Measurements from ENCODE around the gene TMPRSS11E.
"Not testable (repeated sequence)": the region's sequence is repeated elsewhere in the genome, so short reads cannot be mapped to it uniquely, and the experiment has no call there.

TMPRSS11E gene

DNA sequence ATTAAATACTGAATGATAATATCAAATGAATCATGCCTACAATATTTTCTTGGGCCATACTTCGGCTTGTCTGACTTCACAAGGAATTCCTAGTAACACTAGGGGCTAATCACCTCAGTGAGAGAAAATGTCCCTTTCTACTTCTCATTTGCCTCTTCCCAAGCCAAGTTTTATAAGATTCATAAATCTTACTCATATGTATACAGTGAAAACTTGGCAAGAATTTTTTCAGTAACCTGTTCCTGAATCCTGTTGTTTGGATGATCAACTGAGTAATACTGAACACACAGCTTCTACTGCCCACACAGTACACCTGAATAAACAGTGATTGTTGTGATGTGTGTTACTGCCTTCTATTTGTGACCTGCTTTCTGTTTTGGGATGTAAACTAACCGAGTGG lies 16.5 kb downstream of the TMPRSS11E start:
- DNase-seq, result no peak

DNA sequence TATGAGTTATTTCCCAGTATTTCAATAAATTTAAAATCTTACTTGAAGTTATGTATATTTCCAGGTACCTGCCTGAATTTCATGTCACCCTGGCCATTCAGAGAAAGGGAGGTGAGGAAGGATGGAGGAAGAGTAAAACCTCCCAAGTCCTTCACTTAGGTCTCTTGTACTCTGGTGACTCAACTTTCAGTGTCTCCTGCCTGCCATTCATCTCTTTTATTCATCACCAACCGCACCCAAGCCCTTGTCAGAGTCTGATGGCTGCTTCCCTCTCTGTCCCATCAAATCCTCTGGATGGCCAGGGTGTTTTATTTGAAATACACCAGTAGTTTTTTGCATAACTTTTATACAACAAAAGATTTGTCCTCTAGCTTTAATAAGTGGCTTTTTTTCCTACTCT lies 17.8 kb downstream of the TMPRSS11E start:
- no peak for DNase-seq

DNA sequence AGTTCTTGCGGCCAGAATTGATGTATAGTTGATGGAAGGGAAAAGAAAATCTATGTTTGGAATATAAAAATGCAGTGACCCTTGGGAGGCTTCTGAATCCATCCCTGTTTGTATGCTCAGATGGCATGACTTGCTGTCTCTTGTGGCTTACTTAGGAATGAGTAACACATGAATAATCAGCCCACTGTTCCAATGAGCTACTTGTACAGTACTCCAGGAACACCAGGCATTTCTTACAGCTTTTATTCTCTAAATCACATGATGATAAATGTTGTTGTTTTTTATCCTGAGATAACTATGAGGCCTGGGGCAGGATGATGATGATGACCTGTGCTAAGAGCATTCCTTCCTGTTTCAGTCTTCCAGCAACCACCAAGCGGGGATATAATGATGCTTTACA lies 18.9 kb downstream of the TMPRSS11E start:
- no peak for DNase-seq

DNA sequence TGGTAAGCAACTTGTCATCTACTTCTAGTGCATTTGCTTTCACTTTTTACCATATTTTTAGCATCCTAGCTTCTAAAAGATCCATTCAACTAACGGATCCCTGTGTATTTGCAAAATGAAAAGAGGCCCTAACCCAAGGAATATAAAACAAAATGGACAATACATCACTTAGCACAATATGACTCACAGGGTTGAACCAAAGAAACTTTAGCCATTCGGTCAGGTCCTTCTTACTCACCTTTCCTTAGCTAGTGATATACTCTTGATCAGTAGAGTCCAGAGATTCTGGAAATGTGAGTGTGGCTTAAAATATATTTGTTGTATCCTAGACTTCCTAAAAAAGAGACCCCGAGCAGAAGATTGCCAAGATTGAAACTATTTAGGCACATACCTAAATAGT lies 19.5 kb downstream of the TMPRSS11E start:
- no peak for DNase-seq

DNA sequence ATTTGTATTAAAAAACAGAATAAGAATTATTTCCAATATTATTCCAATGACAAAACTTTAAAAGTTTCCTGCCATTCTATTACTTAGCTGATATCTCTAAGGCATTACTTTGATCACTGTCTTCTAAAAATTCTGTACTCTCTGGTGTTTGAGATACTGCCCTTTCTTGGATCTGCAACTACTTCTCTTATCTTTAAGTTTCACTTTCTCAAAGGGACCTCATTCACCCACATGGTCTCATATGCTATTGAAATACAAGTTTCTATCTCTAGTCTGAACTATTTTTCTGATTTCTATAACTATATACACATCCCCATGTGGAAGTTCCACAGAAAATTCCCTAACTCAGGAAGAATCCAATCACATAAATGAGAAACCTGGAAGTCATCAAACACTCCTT lies 22.2 kb downstream of the TMPRSS11E start:
- no peak for DNase-seq

DNA sequence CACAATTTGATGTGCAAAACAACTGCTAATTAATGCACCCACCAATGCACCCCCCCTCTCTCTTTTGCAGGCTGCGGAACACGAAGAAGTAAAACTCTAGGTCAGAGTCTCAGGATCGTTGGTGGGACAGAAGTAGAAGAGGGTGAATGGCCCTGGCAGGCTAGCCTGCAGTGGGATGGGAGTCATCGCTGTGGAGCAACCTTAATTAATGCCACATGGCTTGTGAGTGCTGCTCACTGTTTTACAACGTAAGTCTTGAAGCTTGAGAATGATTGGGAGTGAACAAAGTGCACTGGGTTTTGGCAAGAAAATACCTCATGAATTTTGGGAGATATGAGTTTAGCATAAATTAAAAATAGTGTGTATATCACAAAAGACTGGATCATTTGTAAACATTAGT lies 28.9 kb downstream of the TMPRSS11E start:
- no peak for DNase-seq

DNA sequence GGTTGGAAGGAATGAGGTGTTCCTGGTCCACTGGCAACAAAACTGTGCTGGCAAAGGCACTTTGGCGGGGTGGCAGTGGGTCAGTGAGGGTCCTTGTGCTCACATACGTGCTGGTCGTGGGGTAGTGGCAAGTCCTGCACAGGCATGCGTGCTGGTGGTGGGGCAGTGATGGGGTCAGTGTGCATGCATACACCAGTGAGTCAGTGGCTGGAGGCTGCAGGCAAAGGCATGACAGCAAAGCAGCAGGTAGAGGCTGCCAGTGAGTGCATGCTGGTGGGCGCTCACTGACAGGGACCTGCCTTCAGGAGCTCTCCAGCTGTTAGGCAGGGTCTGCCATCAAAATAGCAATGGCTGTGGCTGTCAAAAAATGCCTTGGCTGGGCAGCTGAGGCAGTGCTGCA lies 42.1 kb downstream of the TMPRSS11E start:
- DNase-seq, result no peak

DNA sequence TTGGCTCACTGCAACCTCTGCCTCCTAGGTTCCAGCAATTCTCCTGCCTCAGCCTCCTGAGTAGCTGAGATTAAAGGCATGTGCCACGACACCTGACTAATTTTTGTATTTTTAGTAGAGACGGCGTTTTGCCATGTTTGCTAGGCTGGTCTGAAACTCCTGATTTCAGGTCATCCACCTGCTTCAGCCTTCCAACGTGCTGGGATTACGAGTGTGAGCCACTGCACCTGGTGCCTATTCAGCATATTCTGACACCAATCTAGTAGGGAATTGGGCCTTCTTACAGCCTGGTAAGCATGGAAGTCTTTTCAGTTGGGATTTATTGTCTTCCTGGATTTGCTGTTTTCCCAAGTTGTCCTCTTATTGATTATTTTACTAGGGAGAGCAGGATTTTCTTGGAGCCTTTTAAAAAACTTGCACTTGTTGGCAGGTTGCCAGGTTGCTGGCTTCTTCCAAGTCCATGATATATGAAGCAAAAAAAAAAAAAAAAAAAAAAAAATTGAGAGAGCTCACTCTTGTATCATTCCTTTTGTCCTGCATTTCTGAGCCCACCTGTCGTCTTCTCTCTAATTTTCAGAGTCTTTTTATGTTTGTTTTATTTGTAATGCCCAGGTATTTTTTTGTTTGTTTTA lies 43.7 kb downstream of the TMPRSS11E start:
- DNase-seq, result no peak

DNA sequence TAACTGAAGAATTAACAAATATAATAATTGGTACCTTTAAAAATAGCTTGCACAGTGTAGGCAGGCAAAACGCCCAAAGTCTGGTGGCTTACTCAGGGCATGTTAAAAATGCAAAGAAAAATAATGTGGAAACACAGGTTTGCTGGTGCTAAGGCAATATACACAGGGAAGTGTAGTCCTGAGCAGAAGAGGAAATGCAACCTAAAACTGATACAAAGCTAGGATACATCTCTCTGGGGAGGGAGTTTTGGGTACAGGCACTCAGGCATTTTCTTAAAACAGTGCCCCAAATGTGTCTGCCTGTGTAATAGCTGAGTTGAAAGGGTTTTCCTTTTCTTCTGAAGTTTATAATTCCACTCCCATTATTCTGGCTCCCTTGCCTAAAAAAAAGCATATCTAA lies 47.4 kb downstream of the TMPRSS11E start:
- no peak for DNase-seq

DNA sequence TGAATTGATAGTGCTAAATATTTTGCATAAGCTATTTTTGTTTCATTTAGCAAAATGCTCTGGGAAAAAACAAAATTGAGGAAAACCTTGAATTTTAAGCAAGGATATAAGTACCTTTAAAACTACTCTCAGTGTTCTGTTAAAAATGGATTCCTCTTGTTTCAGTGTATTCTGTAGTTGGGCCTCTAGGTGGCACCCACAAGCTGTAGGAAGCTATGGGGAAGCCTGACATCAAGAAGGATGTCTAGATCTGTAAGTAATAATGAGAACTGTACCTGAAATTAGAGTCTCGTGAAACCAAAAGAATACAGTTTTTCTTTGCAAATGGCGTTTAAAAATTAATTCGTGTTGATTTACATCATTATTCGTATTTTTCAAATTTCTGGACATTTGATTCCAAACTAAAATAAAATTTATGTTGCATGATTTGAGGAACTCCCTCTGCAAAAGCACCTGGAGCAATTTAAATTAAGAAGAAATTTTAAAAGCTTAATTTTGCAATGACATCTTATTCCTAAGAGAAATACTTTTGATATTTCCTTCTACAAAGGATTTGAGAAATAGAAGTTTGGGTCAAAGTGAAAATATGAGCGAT lies 51.2 kb downstream of the TMPRSS11E start:
- peak; percentile 53 for DNase-seq

DNA sequence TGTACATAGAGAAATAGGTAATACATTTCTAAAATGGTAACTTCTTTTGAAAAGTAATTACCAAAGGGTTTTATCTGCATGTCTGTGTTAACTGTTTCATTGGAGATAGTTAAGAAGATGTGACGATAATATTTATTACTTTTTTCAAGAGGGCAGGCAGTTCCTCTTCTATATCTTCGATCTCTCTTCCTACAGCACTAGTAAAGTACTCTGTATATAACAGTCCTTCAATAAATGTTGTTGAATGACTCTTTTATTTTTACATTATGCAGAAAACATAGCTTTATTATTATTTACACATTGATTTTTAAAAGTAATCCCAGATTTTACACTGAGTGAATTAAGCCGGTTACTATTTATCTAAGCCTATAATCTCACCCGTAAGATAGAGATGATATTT lies 51.8 kb downstream of the TMPRSS11E start:
- no peak for DNase-seq

DNA sequence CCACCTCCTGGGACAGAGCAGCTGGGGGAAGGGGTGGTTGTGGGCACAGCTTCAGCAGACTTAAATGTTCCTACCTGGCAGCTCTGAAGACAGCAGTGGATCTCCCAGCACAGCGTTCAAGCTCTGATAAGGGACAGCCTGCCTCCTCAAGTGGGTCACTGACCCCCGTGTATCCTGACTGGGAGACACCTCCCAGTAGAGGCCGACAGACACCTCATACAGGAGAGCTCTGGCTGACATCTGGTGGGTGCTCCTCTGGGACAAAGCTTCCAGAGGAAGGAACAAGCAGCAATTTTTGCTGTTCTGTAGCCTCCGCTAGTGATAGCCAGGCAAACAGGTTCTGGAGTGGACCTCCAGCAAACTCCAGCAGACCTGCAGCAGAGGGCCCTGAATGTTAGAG lies 56.2 kb downstream of the TMPRSS11E start:
- not testable (repeated sequence) for DNase-seq

DNA sequence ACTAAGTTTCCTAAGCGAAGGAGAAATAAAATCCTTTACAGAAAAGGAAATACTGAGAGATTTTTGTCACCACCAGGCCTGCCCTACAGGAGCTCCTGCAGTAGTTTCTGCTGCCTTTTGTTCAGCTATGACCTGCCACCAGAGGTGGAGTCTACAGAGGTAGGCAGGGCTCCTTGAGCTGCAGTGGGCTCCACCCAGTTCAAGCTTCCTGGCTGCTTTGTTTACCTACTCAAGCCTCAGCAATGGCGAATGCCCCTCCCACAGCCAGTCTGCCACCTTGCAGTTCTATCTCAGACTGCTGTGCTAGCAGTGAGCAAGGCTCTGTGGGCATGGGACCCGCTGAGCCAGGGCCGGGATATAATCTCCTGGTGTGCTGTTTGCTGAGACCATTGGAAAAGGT lies 57.6 kb downstream of the TMPRSS11E start:
- not testable (repeated sequence) for DNase-seq

DNA sequence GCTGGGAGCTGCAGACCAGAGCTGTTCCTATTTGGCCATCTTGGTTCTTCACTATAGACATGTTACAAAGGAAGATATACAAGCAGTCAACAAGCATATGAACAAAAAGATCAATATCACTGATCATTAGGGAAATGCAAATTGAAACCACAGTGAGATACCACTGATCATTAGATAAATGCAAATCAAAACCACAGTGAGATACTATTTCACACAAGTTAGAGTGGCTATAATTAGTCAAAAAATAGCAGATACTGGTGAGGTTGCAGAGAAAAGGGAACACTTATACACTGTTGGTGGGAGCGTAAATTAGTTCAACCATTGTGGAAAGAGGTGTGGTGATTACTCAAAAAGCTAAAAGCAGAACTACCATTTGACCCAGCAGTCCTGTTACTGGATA lies 58.2 kb downstream of the TMPRSS11E start:
- not testable (repeated sequence) for DNase-seq

DNA sequence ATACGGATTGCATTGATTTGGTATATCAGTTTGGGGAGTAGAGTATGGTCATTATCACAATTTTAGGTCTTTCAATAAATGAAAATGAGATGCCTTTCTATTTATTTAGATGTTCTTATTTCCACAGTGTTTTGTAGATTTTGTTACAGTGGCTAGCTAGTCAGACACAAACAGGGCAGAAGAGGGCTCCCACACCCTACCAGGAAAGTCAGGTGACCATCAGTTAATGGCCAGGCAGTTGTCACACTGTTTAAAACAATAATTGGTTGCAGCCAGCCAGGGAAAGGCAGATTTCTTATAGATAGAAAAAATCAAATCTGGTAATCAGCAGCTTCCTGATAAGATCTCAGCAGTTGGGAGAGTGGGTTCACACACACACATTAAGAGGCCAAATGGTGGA lies 71.6 kb downstream of the TMPRSS11E start:
- DNase-seq, result no peak

DNA sequence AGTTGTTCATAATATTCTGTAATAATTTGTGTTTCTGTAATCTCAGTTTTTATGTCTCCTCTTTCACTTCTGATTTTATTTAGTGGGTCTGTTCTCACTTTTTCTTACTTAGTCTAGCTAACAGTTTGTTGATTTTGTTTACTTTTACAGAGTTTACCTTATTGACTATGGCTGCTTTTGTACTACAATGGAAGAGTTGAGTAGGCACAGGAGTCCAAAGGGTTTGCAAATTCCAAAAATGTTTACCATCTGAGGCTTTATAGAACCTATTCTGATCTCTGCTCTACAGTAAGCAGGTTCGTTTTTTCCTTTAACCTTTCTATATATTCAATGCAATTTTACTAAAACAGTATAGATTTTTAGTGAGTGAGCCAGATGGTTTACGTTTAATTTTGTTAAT lies 73.7 kb downstream of the TMPRSS11E start:
- no peak for DNase-seq

DNA sequence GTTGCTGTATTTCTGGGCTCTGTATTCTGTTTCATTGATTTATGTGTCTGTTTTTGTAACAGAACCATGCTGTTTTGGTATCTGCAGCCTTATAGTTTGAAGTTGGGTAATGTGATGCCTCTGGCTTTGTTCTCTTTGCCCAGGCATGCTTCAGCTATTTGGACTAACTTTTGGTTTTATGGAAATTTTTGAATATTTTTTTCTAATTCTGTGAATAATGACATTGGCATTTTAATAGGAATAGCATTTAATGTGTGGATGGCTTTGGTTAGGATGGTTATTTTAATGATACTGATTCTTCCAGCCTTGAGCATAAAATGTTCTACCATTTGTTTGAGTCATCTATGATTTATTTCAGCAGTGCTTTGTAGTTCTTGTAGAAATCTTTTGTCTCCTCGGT lies 75.0 kb downstream of the TMPRSS11E start:
- DNase-seq, result not testable (repeated sequence)

DNA sequence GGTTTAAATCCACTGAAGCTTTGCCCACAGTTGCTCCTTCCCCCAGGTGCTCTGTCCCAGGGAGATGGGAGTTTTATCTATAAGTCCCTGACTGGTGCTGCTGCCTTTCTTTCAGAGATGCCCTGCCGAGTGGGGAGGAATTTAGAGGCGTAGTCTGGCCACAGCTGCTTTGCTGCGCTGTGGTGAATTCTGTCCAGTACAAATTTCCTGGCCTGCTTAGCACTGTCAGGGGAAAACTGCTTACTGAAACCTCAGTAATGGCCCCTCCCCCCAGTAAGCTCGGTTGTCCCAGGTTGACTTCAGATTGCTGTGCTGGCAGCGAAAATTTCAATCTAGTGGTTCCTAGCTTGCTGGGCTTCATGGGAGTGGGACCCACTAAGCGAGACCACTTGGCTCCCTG lies 88.7 kb downstream of the TMPRSS11E start:
- DNase-seq, result no peak

DNA sequence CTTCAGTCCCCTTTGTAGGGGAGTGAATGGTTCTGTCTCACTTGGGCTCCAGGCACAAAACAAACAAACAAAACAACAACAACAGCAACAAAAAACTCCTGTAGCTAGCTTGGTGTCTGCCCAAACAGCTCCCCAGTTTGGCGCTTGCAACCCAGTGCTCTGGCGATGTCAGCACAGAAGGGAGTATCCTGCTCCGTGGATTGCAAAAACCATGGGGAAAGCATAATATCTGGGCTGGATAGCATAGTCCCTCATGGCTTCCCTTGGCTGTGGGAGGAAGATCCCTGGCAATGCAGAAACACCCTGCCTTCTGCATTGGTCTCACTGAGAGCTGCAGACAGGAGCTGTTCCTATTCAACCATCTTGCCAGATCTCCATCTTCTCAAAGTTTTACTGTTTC lies 89.1 kb downstream of the TMPRSS11E start:
- DNase-seq, result no peak

DNA sequence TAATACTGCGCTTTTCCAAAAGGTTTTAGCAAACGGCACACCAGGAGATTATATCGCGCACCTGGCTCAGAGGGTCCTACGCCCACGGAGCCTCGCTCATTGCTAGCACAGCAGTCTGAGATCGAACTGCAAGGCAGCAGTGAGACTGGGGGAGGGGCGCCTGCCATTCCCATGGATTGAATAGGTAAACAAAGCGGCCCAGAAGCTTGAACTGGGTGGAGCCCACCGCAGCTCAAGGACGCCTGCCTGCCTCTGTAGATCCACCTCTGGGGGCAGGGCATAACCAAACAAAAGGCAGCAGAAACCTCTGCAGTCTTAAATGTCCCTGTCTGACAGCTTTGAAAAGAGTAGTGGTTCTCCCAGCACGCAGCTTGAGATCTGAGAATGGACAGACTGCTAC lies 95.5 kb downstream of the TMPRSS11E start:
- not testable (repeated sequence) for DNase-seq
